ENCODE results near the gene RGMB. TPM values are rescaled to one million over a fixed set of nuclear protein-coding genes. Genes with fewer than 3 reads are reported as not detected.

The RGMB gene
- total and polyA plus RNA-seq, 2 donors (not counting 3 experiments of a cell fraction or from before 2014, with no cell fraction given), result 15.0 to 31.3 TPM

DNA sequence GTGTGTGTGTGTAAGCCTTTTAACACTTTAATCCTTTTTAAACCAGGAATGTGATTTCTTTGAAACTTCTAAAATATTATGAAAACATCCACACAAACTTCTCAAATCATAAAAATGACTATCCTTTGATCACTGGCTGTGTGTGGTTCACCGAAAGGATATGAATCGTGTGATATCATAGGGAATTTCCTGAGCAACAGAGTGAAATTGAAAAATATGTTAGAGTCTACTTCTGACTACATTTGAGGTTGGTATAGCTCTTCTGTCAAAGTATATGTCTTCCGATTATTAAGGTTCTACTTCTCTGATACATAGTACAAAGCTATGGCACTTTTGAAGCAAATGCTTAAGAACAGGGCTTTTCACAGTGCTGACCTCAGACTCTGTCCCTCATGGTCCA is 40.3 kb downstream of the RGMB start:
- Histone ChIP-seq H2AFZ (ENCODE audit: low read depth, low read length) (no peak overlapping the region), H3K36me3 (ENCODE audit: control insufficient read depth in 2 of 2, extremely low read depth in 1 of 2, insufficient read depth in 2 of 2, low read length in 2 of 2) (no peaks in the 10 kb centered on the region), H3K9me1 (replicated peaks; ENCODE audit: control insufficient read depth, extremely low read depth, insufficient read depth, low read length) (no peaks in the 10 kb centered on the region), H3K4me3 (replicated peaks in 1 of 3; ENCODE audit: insufficient read depth in 1 of 3, low read depth in 1 of 3, low read length in 3 of 3) (no peak overlapping the region), H3K9ac (replicated peaks; ENCODE audit: extremely low read depth, insufficient read depth, low read length) (no peak overlapping the region), H3K27me3 (ENCODE audit: control insufficient read depth in 2 of 2, insufficient read depth in 2 of 2, low read length in 2 of 2) (no peaks in the 10 kb centered on the region), H3K4me2 (ENCODE audit: insufficient read depth, low read length) (no peak overlapping the region), H3K4me1 (ENCODE audit: control insufficient read depth, extremely low read depth, insufficient read depth, low read length) (no peaks in the 10 kb centered on the region), H3K79me2 (ENCODE audit: control insufficient read depth, insufficient read depth, low read length) (no peaks in the 10 kb centered on the region), H4K20me1 (replicated peaks; ENCODE audit: control insufficient read depth, extremely low read depth, insufficient read depth, low read length) (no peaks in the 10 kb centered on the region), H3K9me3 (replicated peaks; ENCODE audit: control insufficient read depth, insufficient read depth, low read length) (no peaks in the 10 kb centered on the region), H3K27ac (ENCODE audit: insufficient read depth, low read depth, low read length) (no peak overlapping the region)
- no peak for FAIRE-seq
- dilution Hi-C loops (cut with MboI; ENCODE audit: extremely low pct_ligation_motif_present, low sequenced_read_pairs) (no loop called here), intact Hi-C loops (cut with micrococcal nuclease) (no loop called here)
- BruUV-seq (replicated peaks), result no TSS peak
- DNase-seq (ENCODE audit: low read depth, low spot score), result no peak
- CTCF ChIA-PET, result no interaction called here
- POLR2A ChIA-PET, result no interaction called here
- TF ChIP-seq POLR2AphosphoS5 (IDR thresholded peaks at IDR 0.05; ENCODE audit: insufficient read depth, low read depth, low read length) (no peak), EZH2 (IDR thresholded peaks at IDR 0.05; ENCODE audit: borderline replicate concordance, low read depth, low read length, severe bottlenecking) (no peak), GATA2 (IDR thresholded peaks at IDR 0.05; ENCODE audit: insufficient read depth, insufficient read length, low read depth, low read length) (no peak), JUN (IDR thresholded peaks at IDR 0.05; ENCODE audit: borderline replicate concordance, insufficient read depth, insufficient read length, low read depth) (no peak), POLR2A (IDR thresholded peaks at IDR 0.05; ENCODE audit: low read depth, low read length) (no peak), MYC (IDR thresholded peaks at IDR 0.05; ENCODE audit: low read depth, low read length) (no peak), FOS (IDR thresholded peaks at IDR 0.05; ENCODE audit: borderline replicate concordance, insufficient read depth, low read length) (no peak)
- TF ChIP-seq, protein P1, sequence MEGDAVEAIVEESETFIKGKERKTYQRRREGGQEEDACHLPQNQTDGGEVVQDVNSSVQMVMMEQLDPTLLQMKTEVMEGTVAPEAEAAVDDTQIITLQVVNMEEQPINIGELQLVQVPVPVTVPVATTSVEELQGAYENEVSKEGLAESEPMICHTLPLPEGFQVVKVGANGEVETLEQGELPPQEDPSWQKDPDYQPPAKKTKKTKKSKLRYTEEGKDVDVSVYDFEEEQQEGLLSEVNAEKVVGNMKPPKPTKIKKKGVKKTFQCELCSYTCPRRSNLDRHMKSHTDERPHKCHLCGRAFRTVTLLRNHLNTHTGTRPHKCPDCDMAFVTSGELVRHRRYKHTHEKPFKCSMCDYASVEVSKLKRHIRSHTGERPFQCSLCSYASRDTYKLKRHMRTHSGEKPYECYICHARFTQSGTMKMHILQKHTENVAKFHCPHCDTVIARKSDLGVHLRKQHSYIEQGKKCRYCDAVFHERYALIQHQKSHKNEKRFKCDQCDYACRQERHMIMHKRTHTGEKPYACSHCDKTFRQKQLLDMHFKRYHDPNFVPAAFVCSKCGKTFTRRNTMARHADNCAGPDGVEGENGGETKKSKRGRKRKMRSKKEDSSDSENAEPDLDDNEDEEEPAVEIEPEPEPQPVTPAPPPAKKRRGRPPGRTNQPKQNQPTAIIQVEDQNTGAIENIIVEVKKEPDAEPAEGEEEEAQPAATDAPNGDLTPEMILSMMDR (IDR thresholded peaks at IDR 0.05; ENCODE audit: extremely low read depth in 1 of 2, insufficient read depth in 1 of 2, low read depth in 1 of 2, low read length in 2 of 2), result no peak
- TF ChIP-seq, protein P2, sequence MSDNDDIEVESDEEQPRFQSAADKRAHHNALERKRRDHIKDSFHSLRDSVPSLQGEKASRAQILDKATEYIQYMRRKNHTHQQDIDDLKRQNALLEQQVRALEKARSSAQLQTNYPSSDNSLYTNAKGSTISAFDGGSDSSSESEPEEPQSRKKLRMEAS (IDR thresholded peaks at IDR 0.05; ENCODE audit: insufficient read depth, insufficient read length), result no peak

Data from endothelial cell of umbilical vein (primary cell).